ENCODE data around the gene MFRP.

The MFRP gene

GRCh38 chr11:119318240-119319135 lies 28.0 kb downstream of the MFRP start:
- FAIRE-seq (no peak), DNase-seq (ENCODE audit: insufficient read length, low spot score) (no peak)
- TF ChIP-seq CTCF (IDR thresholded peaks at IDR 0.05; ENCODE audit: insufficient read depth, missing control alignments) = no peak

- DNase-seq (ENCODE audit: insufficient read length, low spot score) = no peak
- no peak for TF ChIP-seq CTCF (IDR thresholded peaks at IDR 0.05; ENCODE audit: insufficient read depth, missing control alignments)
- no peak for FAIRE-seq
Observed at GRCh38 chr11:119317592-119318239, 28.8 kb downstream of the MFRP start.

GRCh38 chr11:119316729-119317591 lies 29.5 kb downstream of the MFRP start, which contains the start of gene MCAM:
MCAM (minus strand) TSS chr11:119317130; CDS start chr11:119317101, 29 bp downstream.
- TF ChIP-seq CTCF (IDR thresholded peaks at IDR 0.05; ENCODE audit: insufficient read depth, missing control alignments) = no peak
- DNase-seq (ENCODE audit: insufficient read length, low spot score) (peak; percentile 80), FAIRE-seq (no peak)

- DNase-seq (ENCODE audit: insufficient read length, low spot score) = no peak
Observed at GRCh38 chr11:119316016-119316728, 30.3 kb downstream of the MFRP start.

GRCh38 chr11:119315131-119316015 lies 31.1 kb downstream of the MFRP start:
- FAIRE-seq (no peak), DNase-seq (ENCODE audit: insufficient read length, low spot score) (no peak)
- TF ChIP-seq CTCF (IDR thresholded peaks at IDR 0.05; ENCODE audit: insufficient read depth, missing control alignments) = no peak

More at GRCh38 chr11:119316016-119316728, 30.3 kb downstream of the MFRP start:
- TF ChIP-seq CTCF (IDR thresholded peaks at IDR 0.05; ENCODE audit: insufficient read depth, missing control alignments) = no peak
- no peak for FAIRE-seq

GRCh38 chr11:119314726-119315125 lies 31.8 kb downstream of the MFRP start:
- FAIRE-seq = no peak
- TF ChIP-seq CTCF (IDR thresholded peaks at IDR 0.05; ENCODE audit: insufficient read depth, missing control alignments) = no peak
- no peak for DNase-seq (ENCODE audit: insufficient read length, low spot score)
